ENCODE results near the gene BIRC2.

- TF ChIP-seq CTCF (IDR thresholded peaks at IDR 0.05) = no peak
- TF ChIP-seq POLR2A (IDR thresholded peaks at IDR 0.05) = no peak
- no peak for TF ChIP-seq EP300 (IDR thresholded peaks at IDR 0.05)
Measured at GRCh38 chr11:102426570-102426969, 79.6 kb downstream of the BIRC2 start.
